HepG2 (cell line): Measurements from ENCODE around the gene DLL3. TPM values are rescaled to one million over a fixed set of nuclear protein-coding genes. Genes with fewer than 3 reads are reported as not detected.

Experiments
- KLF12 ChIP-seq: sonication (generic); formaldehyde crosslinking; IDR thresholded peaks from 2 replicates; pipeline ENCODE4 v1.4.0; 2020; ENCODE audit warnings: missing genetic modification reagents, borderline replicate concordance
- NR2F6 ChIP-seq, 2 experiments: IDR thresholded peaks; 2 replicates each; pipeline ENCODE4 v1.6.1; 2016; ENCODE audit warnings: antibody characterized with exemption in 1 of 2, mild to moderate bottlenecking in 1 of 2
- ZNF232 ChIP-seq: sonication (generic); formaldehyde crosslinking; IDR thresholded peaks from 2 replicates; pipeline ENCODE4 v1.4.0; 2020; ENCODE audit warnings: missing genetic modification reagents, borderline replicate concordance
- ZNF296 ChIP-seq: sonication (generic); formaldehyde crosslinking; conservative IDR thresholded peaks from 2 replicates; pipeline ENCODE4 v1.5.0; 2020; ENCODE audit warnings: mild to moderate bottlenecking, missing genetic modification reagents
- ZNF619 ChIP-seq: sonication (generic); formaldehyde crosslinking; IDR thresholded peaks from 2 replicates; pipeline ENCODE4 v1.4.0; 2020; ENCODE audit warnings: mild to moderate bottlenecking, missing genetic modification reagents
- ZSCAN12 ChIP-seq: sonication (generic); formaldehyde crosslinking; IDR thresholded peaks from 2 replicates; pipeline ENCODE4 v1.9.0; 2021; ENCODE audit warnings: mild to moderate bottlenecking, missing genetic modification reagents
- polyA plus RNA-seq, 8 experiments: library from polyadenylated mRNA; depleted of rRNA in 3 of 8; stranded (reverse) in 7 of 8; unstranded in 1 of 8; fragments of >200 nt; fragmentation: Illumina TruSeq in 4 of 8; extraction: Trizol in 4 of 8; gene quantifications; 2 replicates each; pipeline versions ENCODE4 v1.2.1 to v1.2.3, GENCODE V29; 2011 to 2016; ENCODE audit warnings: low read depth in 4 of 8, missing spikeins in 1 of 8, mixed read lengths in 1 of 8; ENCODE audit not compliant: insufficient read depth in 1 of 8
- total RNA-seq, 5 experiments: library from RNA; depleted of rRNA; stranded (reverse); fragments of >200 nt; fragmentation: Illumina TruSeq; extraction: Trizol; gene quantifications; 2 replicates each; pipeline ENCODE4 v1.2.3, GENCODE V29; 2016; ENCODE audit warnings: low read depth in 1 of 5
- TF ChIP-seq, protein P1 (sequence below): IDR thresholded peaks from 2 replicates; pipeline ENCODE4 v1.6.1; 2018; ENCODE audit warnings: missing genetic modification reagents, mild to moderate bottlenecking, missing compliant biosample characterization
- TF ChIP-seq, protein P2 (sequence below): IDR thresholded peaks from 2 replicates; pipeline ENCODE4 v1.6.1; 2016; ENCODE audit warnings: missing compliant biosample characterization, missing genetic modification reagents, borderline replicate concordance
- TF ChIP-seq, protein P3 (sequence below): sonication (generic); formaldehyde crosslinking; IDR thresholded peaks from 2 replicates; pipeline ENCODE4 v1.4.0; 2020; ENCODE audit warnings: missing genetic modification reagents
- TF ChIP-seq, protein P4 (sequence below): sonication (generic); formaldehyde crosslinking; IDR thresholded peaks from 2 replicates; pipeline ENCODE4 v1.4.0; 2020; ENCODE audit warnings: missing genetic modification reagents
- TF ChIP-seq, protein P5 (sequence below): sonication (generic); formaldehyde crosslinking; IDR thresholded peaks from 2 replicates; pipeline ENCODE4 v1.4.0; 2020; ENCODE audit warnings: mild to moderate bottlenecking, missing genetic modification reagents
- TF ChIP-seq, protein P6 (sequence below): sonication (generic); formaldehyde crosslinking; IDR thresholded peaks from 2 replicates; pipeline ENCODE4 v1.5.1; 2020; ENCODE audit warnings: missing genetic modification reagents, mild to moderate bottlenecking, borderline replicate concordance
- TF ChIP-seq, protein P7 (sequence below): sonication (generic); formaldehyde crosslinking; conservative IDR thresholded peaks from 2 replicates; pipeline ENCODE4 v1.4.0; 2020; ENCODE audit warnings: mild to moderate bottlenecking, missing genetic modification reagents, moderate library complexity
- TF ChIP-seq, protein P8 (sequence below), 2 experiments: sonication (generic) in 1 of 2; formaldehyde crosslinking in 1 of 2; IDR thresholded peaks; 2 replicates each; pipeline versions ENCODE4 v1.4.0 to v1.6.1; 2018 to 2020; ENCODE audit warnings: missing genetic modification reagents in 2 of 2, borderline replicate concordance in 1 of 2, low read depth in 1 of 2, mild to moderate bottlenecking in 1 of 2, missing biosample characterization in 1 of 2

DLL3 gene
- total and polyA plus RNA-seq, 2 of the 13 experiments (the other 11 are each of a cell fraction or from before 2014, with no cell fraction given), result 0.35 to 0.55 TPM

DNA sequence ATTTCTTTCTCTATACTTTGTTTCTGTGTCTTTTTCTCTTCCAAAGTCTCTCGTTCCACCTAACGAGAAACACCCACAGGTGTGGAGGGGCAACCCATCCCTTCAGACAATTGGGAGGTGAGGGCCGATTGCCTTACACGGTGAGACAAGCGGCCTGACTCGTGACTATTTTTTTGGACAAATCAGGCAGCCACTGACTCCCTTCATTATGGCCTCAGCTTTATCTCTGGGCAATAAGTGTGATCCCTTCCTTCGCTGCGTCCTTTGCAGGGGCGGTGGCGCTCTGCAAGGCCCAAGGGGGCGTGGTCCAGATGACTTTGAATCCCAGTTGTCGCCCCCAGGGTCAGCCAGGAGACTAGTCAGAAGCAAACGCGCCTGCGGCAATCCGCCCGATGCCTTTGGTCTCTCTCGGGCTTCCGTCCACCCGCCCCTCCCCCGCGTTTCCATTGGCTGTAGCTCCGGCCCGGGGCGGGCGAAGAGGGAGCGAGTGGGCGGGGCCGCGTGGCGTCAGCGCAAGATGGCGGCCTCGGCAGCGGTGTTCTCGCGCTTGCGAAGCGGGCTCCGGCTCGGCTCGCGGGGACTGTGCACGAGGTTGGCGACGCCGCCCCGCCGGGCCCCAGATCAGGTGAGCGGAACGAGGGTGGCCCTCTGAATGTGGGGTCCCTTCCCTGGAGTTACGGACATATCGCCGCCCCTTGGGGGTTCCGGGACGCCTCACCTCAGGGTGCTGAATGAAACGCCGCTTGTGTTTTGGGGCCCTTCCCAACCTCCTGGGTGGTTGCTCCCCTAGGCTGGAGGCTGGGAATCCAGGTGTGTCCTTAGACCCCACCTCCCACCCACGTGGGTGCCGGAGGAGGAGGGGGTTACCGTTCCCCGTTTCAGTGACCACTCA lies 18.2 kb upstream of the DLL3 start, which contains the start of gene TIMM50 (continued):
- TF ChIP-seq KLF12 (CRISPR knock-in tag) (peak; percentile 72; the same call in 1 of the 2 replicates), ZNF619 (CRISPR knock-in tag) (peak; percentile 96), ZNF232 (CRISPR knock-in tag) (no peak), ZSCAN12 (no peak), ZNF296 (CRISPR knock-in tag) (no peak), NR2F6 (IDR thresholded peaks at IDR 0.05) (peak; percentile 34; the same call in 1 of the 2 replicates), NR2F6 (CRISPR knock-in tag; IDR thresholded peaks at IDR 0.05) (peak; percentile 81)
- TF ChIP-seq, protein P1, sequence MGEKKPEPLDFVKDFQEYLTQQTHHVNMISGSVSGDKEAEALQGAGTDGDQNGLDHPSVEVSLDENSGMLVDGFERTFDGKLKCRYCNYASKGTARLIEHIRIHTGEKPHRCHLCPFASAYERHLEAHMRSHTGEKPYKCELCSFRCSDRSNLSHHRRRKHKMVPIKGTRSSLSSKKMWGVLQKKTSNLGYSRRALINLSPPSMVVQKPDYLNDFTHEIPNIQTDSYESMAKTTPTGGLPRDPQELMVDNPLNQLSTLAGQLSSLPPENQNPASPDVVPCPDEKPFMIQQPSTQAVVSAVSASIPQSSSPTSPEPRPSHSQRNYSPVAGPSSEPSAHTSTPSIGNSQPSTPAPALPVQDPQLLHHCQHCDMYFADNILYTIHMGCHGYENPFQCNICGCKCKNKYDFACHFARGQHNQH (CRISPR knock-in tag), result peak; percentile 82
- TF ChIP-seq, protein P2, sequence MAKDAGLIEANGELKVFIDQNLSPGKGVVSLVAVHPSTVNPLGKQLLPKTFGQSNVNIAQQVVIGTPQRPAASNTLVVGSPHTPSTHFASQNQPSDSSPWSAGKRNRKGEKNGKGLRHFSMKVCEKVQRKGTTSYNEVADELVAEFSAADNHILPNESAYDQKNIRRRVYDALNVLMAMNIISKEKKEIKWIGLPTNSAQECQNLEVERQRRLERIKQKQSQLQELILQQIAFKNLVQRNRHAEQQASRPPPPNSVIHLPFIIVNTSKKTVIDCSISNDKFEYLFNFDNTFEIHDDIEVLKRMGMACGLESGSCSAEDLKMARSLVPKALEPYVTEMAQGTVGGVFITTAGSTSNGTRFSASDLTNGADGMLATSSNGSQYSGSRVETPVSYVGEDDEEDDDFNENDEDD, result peak; percentile 72; the same call in 1 of the 2 replicates
- TF ChIP-seq, protein P3, sequence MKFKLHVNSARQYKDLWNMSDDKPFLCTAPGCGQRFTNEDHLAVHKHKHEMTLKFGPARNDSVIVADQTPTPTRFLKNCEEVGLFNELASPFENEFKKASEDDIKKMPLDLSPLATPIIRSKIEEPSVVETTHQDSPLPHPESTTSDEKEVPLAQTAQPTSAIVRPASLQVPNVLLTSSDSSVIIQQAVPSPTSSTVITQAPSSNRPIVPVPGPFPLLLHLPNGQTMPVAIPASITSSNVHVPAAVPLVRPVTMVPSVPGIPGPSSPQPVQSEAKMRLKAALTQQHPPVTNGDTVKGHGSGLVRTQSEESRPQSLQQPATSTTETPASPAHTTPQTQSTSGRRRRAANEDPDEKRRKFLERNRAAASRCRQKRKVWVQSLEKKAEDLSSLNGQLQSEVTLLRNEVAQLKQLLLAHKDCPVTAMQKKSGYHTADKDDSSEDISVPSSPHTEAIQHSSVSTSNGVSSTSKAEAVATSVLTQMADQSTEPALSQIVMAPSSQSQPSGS (CRISPR knock-in tag), result peak; percentile 73
- TF ChIP-seq, protein P4, sequence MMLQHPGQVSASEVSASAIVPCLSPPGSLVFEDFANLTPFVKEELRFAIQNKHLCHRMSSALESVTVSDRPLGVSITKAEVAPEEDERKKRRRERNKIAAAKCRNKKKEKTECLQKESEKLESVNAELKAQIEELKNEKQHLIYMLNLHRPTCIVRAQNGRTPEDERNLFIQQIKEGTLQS, result peak; percentile 68
- TF ChIP-seq, protein P5, sequence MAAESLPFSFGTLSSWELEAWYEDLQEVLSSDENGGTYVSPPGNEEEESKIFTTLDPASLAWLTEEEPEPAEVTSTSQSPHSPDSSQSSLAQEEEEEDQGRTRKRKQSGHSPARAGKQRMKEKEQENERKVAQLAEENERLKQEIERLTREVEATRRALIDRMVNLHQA (CRISPR knock-in tag), result no peak
- TF ChIP-seq, protein P6, sequence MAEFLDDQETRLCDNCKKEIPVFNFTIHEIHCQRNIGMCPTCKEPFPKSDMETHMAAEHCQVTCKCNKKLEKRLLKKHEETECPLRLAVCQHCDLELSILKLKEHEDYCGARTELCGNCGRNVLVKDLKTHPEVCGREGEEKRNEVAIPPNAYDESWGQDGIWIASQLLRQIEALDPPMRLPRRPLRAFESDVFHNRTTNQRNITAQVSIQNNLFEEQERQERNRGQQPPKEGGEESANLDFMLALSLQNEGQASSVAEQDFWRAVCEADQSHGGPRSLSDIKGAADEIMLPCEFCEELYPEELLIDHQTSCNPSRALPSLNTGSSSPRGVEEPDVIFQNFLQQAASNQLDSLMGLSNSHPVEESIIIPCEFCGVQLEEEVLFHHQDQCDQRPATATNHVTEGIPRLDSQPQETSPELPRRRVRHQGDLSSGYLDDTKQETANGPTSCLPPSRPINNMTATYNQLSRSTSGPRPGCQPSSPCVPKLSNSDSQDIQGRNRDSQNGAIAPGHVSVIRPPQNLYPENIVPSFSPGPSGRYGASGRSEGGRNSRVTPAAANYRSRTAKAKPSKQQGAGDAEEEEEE (CRISPR knock-in tag), result no peak
- TF ChIP-seq, protein P7, sequence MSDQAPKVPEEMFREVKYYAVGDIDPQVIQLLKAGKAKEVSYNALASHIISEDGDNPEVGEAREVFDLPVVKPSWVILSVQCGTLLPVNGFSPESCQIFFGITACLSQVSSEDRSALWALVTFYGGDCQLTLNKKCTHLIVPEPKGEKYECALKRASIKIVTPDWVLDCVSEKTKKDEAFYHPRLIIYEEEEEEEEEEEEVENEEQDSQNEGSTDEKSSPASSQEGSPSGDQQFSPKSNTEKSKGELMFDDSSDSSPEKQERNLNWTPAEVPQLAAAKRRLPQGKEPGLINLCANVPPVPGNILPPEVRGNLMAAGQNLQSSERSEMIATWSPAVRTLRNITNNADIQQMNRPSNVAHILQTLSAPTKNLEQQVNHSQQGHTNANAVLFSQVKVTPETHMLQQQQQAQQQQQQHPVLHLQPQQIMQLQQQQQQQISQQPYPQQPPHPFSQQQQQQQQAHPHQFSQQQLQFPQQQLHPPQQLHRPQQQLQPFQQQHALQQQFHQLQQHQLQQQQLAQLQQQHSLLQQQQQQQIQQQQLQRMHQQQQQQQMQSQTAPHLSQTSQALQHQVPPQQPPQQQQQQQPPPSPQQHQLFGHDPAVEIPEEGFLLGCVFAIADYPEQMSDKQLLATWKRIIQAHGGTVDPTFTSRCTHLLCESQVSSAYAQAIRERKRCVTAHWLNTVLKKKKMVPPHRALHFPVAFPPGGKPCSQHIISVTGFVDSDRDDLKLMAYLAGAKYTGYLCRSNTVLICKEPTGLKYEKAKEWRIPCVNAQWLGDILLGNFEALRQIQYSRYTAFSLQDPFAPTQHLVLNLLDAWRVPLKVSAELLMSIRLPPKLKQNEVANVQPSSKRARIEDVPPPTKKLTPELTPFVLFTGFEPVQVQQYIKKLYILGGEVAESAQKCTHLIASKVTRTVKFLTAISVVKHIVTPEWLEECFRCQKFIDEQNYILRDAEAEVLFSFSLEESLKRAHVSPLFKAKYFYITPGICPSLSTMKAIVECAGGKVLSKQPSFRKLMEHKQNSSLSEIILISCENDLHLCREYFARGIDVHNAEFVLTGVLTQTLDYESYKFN (CRISPR knock-in tag), result peak; percentile 54; the same call in 1 of the 2 replicates
- TF ChIP-seq, protein P8, sequence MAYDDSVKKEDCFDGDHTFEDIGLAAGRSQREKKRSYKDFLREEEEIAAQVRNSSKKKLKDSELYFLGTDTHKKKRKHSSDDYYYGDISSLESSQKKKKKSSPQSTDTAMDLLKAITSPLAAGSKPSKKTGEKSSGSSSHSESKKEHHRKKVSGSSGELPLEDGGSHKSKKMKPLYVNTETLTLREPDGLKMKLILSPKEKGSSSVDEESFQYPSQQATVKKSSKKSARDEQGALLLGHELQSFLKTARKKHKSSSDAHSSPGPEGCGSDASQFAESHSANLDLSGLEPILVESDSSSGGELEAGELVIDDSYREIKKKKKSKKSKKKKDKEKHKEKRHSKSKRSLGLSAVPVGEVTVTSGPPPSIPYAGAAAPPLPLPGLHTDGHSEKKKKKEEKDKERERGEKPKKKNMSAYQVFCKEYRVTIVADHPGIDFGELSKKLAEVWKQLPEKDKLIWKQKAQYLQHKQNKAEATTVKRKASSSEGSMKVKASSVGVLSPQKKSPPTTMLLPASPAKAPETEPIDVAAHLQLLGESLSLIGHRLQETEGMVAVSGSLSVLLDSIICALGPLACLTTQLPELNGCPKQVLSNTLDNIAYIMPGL (CRISPR knock-in tag; IDR thresholded peaks at IDR 0.05; ENCODE audit: borderline replicate concordance in 1 of 2, low read depth in 1 of 2), result peak; percentile 81 to 84
